22Rv1 (cell line): Measurements from ENCODE around the gene GFRA1.

Experiments used
- H3K27ac ChIP-seq: fragments of 450-650 bp; 2 replicates; pipeline ENCODE4 v1.5.1; 2017
- CTCF ChIP-seq: fragments of 450-650 bp; IDR thresholded peaks from 2 replicates; pipeline ENCODE4 v1.5.1; 2017; ENCODE audit warnings: mild to moderate bottlenecking
- ZFX ChIP-seq: fragments of 450-650 bp; IDR thresholded peaks from 2 replicates; pipeline ENCODE4 v1.6.1; 2017; ENCODE audit warnings: antibody characterized with exemption, borderline replicate concordance

The GFRA1 gene

GRCh38 chr10:116139886-116140285 lies 133.1 kb downstream of the GFRA1 start:
- TF ChIP-seq ZFX: no peak
- TF ChIP-seq CTCF: no peak
- H3K27ac ChIP-seq: no peak overlapping the region

GRCh38 chr10:116138897-116139296 lies 134.1 kb downstream of the GFRA1 start:
- TF ChIP-seq ZFX (no peak), CTCF (no peak)
- H3K27ac ChIP-seq: no peak overlapping the region

GRCh38 chr10:116136261-116136660 lies 136.7 kb downstream of the GFRA1 start:
- no peak overlapping the region for H3K27ac ChIP-seq
- no peak for TF ChIP-seq ZFX
- no peak for TF ChIP-seq CTCF

GRCh38 chr10:116134322-116134721 lies 138.7 kb downstream of the GFRA1 start:
- TF ChIP-seq CTCF (no peak), ZFX (no peak)
- no peak overlapping the region for H3K27ac ChIP-seq

- TF ChIP-seq ZFX (no peak), CTCF (no peak)
Measured at GRCh38 chr10:116133634-116134033, 139.4 kb downstream of the GFRA1 start.

GRCh38 chr10:116132780-116133399 lies 140.1 kb downstream of the GFRA1 start:
- no peak overlapping the region for H3K27ac ChIP-seq
- TF ChIP-seq CTCF: no peak

More at GRCh38 chr10:116133634-116134033, 139.4 kb downstream of the GFRA1 start:
- H3K27ac ChIP-seq: no peak overlapping the region

GRCh38 chr10:116130006-116130405 lies 143.0 kb downstream of the GFRA1 start:
- no peak for TF ChIP-seq CTCF
- no peak for TF ChIP-seq ZFX
- H3K27ac ChIP-seq: no peak overlapping the region
